HG03095 (cell line): ENCODE data around the gene CALM3.
"Not testable (repeated sequence)": the region's sequence is repeated elsewhere in the genome, so short reads cannot be mapped to it uniquely, and the experiment has no call there.

Source experiments
- ATAC-seq: cut with Tn5 transposase; IDR thresholded peaks from one replicate; pipeline ENCODE4 v1.9.1; 2021; ENCODE audit warnings: moderate library complexity; ENCODE audit not compliant: unreplicated experiment

The CALM3 gene

DNA sequence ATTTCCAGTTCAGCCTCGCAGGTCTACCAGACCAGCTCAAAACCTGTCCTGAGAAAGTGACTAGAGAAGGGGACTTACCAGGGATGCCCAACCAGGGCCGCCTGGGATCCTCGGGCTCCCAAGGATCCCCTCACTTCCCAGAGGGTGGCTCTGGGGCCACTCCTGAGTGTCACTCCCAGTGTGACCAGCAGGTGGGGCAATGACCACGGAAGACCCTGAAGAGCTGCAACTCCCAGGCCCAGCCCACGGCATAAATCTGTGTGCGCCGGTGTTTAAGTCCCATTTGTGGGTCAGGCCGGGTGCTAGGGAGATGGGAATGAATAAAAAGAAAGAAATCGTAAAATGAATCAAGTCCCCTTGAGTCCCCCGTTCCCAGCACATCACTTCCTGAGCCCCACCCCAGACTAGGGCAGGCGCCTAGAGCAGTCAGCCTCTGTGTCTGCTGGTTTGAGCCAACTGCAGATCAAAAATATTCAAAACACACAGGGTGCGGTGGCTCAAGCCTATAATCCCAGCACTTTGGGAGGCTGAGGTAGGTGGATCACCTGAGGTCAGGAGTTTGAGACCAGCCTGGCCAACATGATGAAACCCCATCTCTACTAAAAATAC is 13.1 kb downstream of the CALM3 start:
- ATAC-seq = no peak

DNA sequence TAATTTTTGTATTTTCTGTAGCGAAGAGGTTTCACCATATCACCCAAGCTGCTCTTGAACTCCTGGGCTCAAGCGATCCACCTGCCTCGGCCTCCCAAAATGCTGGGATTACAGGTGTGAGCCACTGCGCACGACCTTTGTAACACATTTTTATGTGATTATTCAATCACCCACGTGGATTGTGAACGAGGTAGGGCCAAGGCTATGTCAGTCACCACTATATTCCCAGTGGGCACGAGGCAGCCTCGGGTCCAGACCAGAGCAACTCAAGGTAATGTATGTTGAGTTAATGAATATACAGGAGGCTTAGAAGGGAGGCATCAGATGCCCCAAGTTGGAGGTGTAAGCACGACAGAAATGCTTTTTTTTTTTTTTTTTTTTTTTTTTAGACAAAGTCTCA is 14.8 kb downstream of the CALM3 start:
- no peak for ATAC-seq

DNA sequence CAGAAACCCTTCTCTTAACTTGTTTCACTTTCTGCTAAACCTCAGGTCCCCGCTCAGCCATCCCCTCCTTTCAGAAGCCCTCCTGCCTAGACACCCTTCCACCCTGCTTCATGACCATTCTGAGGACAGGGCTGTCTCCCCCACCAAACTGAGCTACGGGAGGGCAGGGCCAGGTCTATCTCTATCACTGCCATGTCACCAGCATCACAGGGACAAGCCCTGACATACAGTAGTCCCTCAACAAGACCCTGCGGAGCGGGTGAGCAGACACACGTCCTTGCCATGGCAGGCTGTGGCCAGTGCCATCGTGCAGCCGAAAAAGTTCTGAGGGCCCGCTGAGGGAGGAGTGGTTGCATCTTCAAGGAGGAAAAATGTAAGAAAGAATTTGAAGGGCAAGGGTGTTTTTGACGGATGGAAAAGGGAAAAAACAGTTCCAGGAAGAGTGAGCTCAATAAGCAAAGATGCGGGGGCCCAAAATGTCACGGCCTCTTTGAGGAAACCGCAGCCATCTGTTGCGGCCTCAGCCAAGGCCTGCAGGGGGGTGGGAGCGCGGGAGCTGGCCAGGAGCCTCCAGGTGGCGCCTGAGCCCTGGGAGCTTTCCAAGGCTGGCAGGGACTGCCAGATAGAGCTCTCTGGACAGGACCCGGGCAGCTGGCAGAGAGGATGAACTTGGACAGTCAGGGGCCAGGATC is 15.6 kb downstream of the CALM3 start:
- no peak for ATAC-seq

DNA sequence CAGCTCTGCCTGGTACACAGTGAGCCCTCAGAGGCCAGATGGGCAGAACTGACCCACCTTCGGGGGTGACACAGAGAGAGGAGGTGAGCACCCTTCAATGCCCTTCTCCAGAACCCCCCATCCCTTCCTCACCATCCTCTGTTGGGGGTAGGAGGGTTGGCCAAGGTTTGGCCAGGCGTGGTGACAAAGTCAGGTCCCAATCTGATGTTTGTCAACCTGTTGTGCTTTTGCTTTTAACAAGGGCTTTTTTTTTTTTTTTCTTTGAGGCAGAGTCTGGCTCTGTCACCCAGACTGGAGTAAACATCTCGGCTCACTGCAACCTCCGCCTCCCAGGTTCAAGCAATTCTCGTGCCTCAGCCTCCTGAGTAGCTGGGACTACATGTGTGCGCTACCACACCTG is 16.5 kb downstream of the CALM3 start:
- no peak for ATAC-seq

GRCh38 chr19:46618670-46619231 is 17.6 kb downstream of the CALM3 start:
- ATAC-seq = no peak

DNA sequence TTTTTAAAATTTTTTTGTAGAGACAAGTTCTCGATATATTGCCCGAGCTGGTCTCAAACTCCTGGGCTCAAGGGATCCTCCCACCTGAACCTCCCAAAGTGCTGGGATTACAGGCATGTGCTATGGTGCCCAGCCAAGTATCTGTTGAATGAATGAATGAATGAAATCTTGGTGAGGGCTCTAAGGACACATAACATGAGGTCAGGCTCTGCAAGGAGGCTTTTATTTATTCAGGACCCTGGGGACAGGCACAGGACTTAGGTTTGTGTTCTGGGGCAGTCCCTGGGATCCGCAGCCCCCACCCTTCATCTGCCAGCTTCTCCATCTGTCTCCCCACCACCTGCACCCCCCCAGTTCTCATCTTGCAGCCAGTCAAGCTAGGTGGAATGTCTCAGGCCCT is 19.1 kb downstream of the CALM3 start:
- ATAC-seq = no peak

DNA sequence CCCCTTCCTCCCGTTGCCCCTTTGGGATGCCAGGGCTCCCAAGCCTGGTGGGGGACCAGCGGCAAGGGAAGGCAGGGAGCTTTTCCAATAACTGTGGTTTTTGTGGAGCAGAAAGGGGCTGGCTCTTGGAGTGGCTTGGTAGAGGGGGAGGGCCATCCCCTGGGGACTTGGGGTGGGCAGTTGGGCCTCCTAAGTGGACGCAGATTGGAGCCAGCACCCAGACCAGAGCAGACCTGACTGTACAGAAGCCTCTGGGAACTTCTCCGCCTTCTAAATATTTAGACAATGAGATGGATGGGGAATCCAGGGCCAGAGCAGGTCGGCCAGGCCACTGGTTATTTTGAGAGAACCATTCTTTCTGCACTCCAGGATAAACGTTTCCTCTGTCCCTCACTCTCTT is 19.6 kb downstream of the CALM3 start:
- ATAC-seq = no peak

DNA sequence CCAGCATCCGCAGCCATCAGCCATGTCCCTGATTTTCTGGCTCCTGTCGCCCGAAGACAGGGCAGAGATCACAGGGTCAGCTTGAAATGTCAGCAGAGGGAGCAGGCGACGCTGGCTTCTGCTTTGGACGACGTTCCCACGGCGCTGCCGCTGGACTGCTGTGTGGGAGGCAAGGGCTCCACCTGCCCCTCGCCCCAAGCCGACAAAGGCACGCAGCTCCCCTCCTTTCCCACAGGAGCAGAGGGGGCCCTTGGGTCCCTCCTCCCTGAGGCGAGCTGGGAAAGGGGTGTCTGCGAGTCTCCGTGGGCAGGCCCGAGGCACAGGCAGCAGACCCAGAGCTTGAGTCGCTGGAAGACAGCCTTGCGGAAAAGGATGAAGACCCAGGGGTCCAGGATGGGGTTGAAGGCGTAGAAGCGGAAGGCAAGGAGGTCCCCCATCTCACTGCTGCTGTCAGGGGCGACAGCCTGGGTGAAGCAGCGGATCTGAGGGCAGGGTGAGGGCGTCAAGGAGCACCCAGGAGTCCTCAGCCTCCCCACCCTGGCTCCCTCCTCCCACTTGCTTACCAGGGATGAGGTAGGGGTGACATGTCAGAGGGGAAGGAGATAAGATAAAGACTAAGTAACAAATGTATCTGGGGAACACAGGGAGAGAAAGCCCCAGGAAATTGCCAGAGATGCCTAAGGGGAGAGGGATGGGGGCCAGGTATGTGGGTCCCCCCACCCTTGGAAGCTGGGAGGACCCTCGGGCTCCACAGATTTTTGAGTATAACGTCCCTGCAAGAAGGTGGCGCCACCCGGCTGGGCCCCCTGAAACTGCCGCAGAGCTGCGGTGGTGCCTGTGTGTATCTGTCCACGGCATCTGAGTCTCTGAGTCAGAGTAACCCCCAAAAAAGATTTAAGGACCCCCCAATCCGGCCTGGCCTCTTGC is 20.3 kb downstream of the CALM3 start:
- no peak for ATAC-seq

- ATAC-seq = no peak
Observed at GRCh38 chr19:46622118-46622446, 21.0 kb downstream of the CALM3 start.

DNA sequence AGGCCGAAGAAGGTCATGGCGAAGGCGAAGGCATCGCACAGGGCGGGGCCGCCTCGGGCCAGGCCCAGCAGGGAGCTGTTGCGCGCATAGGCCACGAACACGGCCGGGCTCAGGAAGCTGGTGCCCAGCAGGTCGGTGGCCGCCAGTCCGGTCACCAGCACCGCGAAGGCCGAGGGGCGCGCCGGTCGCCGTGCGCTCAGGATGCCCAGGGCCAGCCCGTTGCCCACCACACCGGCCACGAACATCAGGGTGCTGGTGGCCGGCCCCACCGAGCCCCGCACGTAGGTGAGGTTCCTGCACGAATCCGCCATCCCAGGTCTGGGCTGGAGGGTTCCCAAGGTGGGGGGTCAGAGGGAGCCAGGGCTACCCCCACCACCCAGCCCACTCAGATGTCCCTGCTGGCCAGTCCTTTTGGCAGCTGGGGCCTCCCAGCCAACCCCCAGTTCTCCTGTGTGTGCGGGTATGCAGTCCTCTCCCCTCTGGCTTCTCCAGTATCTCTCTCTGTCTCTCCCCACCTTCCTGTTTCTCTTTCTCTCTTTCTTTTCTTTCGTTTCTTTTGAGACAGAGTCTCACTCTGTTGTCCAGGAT is 22.9 kb downstream of the CALM3 start:
- no peak for ATAC-seq

GRCh38 chr19:46624958-46625661 is 24.0 kb downstream of the CALM3 start, which contains the start of gene PTGIR:
Gene PTGIR (minus strand): TSS chr19:46625089. CDS start chr19:46624225, 864 bp downstream.
- ATAC-seq = no peak

DNA sequence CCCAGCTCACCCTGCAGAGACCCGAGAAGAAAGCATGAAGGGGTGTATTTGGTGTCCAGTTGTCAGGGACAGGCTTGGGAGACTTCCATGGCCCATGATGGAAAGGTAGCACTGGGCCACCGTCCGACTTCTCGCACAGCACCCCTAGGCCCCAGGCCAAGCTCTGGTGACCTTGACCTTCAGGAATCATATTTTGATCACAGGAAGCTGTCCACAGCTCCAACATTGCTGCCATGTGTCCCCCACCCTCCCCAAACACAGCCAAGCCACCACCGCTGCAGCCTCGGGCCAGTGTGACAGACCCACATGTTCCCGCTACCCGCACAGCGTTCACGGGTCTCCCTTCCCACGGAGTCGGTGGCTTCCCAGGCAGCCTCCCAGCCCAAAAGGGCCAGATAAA is 24.6 kb downstream of the CALM3 start:
- ATAC-seq = no peak

- no peak for ATAC-seq
Observed at GRCh38 chr19:46626446-46626845, 25.3 kb downstream of the CALM3 start.

- not testable (repeated sequence) for ATAC-seq
Observed at GRCh38 chr19:46628970-46629369, 27.8 kb downstream of the CALM3 start.

- no peak for ATAC-seq
Observed at GRCh38 chr19:46629546-46630025, 28.5 kb downstream of the CALM3 start.

DNA sequence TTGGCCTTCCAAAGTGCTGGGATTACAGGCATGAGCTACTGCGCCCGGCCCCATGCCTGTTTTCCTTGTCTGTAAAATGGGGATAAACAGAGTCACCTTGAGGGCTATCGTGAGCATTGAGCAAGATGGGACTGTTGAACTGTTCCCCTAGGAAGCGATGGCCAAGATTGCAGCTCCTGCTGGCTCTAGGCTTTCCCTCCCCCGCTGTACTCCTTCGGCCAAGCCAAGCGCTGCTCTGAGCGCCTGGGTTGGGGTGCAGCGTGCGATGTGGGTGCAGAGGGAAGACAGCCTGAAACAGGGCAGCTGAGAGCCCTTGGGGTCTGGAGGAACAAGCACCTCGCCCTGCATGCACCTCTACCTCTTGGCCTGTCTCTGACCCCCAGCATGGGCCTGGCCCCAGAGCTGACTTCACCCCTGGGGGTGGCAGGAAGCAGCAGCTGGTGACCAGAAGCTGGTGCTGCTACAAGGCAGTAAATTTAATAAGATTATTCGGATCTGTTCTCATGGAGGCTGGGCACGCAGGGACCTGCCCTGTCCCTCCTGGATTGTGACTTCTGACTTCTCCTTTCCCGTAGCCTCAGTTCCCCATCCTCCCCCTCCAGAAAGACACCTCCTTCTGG is 29.6 kb downstream of the CALM3 start:
- no peak for ATAC-seq

DNA sequence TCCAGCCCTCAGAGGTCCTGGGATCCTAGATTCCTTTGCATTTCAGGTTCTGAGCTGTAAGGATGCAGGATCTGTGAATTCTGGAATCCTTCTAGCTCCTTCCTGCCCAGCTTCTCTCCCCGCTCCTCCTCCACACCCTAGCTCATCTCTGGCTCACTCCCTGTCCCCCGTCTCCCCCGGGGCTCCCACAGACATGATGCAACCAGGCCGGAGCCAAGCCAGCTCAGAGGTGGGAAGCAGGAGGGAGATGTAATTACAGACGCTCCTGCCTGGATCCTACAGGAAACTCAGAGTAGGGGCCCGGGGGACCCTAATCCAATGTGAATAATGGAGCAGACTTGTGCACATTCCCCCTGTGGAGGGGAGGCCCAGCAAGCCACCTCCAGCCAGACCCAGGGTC is 30.4 kb downstream of the CALM3 start:
- no peak for ATAC-seq

- no peak for ATAC-seq
Observed at GRCh38 chr19:46633130-46633529, 32.0 kb downstream of the CALM3 start.

GRCh38 chr19:46634045-46634655 is 33.0 kb downstream of the CALM3 start:
- peak; percentile 29 for ATAC-seq
